Kidney (tissue), 14 donors: ENCODE results near the gene AIFM2. TPM values are rescaled to one million over a fixed set of nuclear protein-coding genes. Genes with fewer than 3 reads are reported as not detected.
"Not testable (repeated sequence)": the region's sequence is repeated elsewhere in the genome, so short reads cannot be mapped to it uniquely, and the experiment has no call there.

Source experiments
- DNase-seq, 5 donors: peaks; one replicate each; pipeline ENCODE4 v3.0.0-alpha.2; 2013 to 2020
- FAIRE-seq: peaks from 2 replicates; lab custom pipeline; 2012; peaks lifted over from hg19 to GRCh38; lab: Jason Lieb, UNC
- H3K27ac ChIP-seq, 2 donors: one replicate each; pipeline ENCODE4 v1.7.0; 2013; ENCODE audit warnings: low read depth in 2 of 2, low read length in 2 of 2, inconsistent platforms in 1 of 2
- H3K27me3 ChIP-seq: one replicate; pipeline ENCODE4 v1.7.1; 2013; ENCODE audit warnings: low read length, inconsistent platforms; ENCODE audit not compliant: control insufficient read depth, insufficient read depth
- H3K36me3 ChIP-seq, 3 donors: one replicate each; pipeline versions ENCODE4 v1.7.0 to v1.7.1; 2013; ENCODE audit warnings: low read length in 3 of 3, control low read depth in 1 of 3, inconsistent platforms in 1 of 3; ENCODE audit not compliant: insufficient read depth in 3 of 3, control insufficient read depth in 2 of 3
- H3K4me1 ChIP-seq, 3 donors: one replicate each; pipeline versions ENCODE4 v1.7.0 to v1.7.1; 2013; ENCODE audit warnings: low read length in 3 of 3, inconsistent platforms in 1 of 3, low read depth in 1 of 3; ENCODE audit not compliant: control insufficient read depth in 2 of 3, insufficient read depth in 2 of 3
- H3K4me3 ChIP-seq, 3 donors: one replicate each; pipeline versions ENCODE4 v1.7.0 to v1.8.1; 2013; ENCODE audit warnings: low read length in 3 of 3, control low read depth in 1 of 3, inconsistent platforms in 1 of 3
- H3K9ac ChIP-seq, 3 donors: one replicate each; pipeline versions ENCODE4 v1.7.0 to v1.7.1; 2013; ENCODE audit warnings: low read length in 3 of 3, control low read depth in 1 of 3, inconsistent platforms in 1 of 3
- H3K9me3 ChIP-seq, 3 donors: one replicate each; pipeline versions ENCODE4 v1.7.0 to v1.7.1; 2013; ENCODE audit warnings: low read length in 3 of 3, control low read depth in 1 of 3, inconsistent platforms in 1 of 3; ENCODE audit not compliant: control insufficient read depth in 2 of 3, insufficient read depth in 1 of 3
- intact Hi-C: fragments of 100-400 bp; cut with DNase I; formaldehyde crosslinking; loops from one replicate; pipeline ENCODE4 v1.11.1; 2022
- polyA plus RNA-seq: library from polyadenylated mRNA; stranded (reverse); fragments of 350-450 nt; fragmentation: Illumina TruSeq; extraction: RNeasy Lipid Tissue Mini Kit (QIAGEN cat#74804); gene quantifications from one replicate; pipeline ENCODE4 v1.2.3, GENCODE V29; 2014; ENCODE audit warnings: low read depth, low replicate concordance; ENCODE audit not compliant: insufficient read depth
- total RNA-seq: library from RNA; stranded (reverse); fragmentation: NEBNext Ultra II Directional; extraction: Animal tissue kit (Norgen Biotek cat#: 25700); gene quantifications from one replicate; pipeline ENCODE4 v1.2.1, GENCODE V29; 2021
- TF ChIP-seq, protein P1 (sequence below): IDR thresholded peaks from 3 replicates; pipeline ENCODE4 v1.5.1; 2012; ENCODE audit warnings: mild to moderate bottlenecking, moderate library complexity, borderline replicate concordance; ENCODE audit not compliant: insufficient read depth; ENCODE audit errors: extremely low read depth
- donor health status: control.
- donor health status: control.
- donor health status: control.
- donor health status: control.
- donor health status: control.
- donor health status: DM: yes; HTN: yes; CAD: no.
- donor health status: Normal renal cell carcinoma (clear cell type).

The AIFM2 gene
- total and polyA plus RNA-seq, 2 donors from 2014 or later = 12.7 to 14.8 TPM

DNA sequence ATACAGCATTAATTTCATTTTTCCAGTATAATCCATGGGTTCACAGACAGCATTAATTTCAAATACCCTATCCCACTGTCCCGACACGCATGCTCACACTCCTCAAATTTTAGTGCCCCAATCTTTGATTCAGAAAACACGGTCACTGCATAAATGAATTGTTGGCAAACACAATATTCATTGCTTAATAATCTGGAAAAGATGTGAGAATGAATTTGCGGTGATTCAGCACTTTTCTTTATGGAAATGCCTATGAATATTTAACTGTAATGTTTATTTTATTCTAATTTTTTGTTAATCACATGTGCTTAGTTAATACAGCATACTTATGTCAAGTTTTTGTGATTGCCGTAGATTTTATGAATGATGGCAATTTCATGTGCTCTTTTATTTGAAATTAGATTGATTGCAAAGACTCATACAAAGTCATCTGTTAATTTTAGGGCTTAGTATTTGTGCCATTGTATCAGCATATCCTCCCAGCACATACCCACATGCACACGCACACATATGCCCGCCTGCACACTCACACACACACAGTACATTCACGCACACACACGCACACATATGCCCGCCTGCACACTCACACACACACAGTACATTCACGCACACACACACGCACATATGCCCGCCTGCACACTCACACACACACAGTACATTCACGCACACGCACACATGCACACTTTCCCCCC, 44.9 kb downstream of the AIFM2 start:
- DNase-seq (no peak), FAIRE-seq (no peak)
- Histone ChIP-seq H3K27me3 (no peaks in the 10 kb centered on the region), H3K27ac (no peak overlapping the region), H3K9ac (no peak overlapping the region), H3K36me3 (peaks cover 0 to 6% (median 0%) of the 10 kb centered on the region in 3 donors), H3K4me3 (no peak overlapping the region), H3K4me1 (no peaks in the 10 kb centered on the region), H3K9me3 (no peaks in the 10 kb centered on the region)
- TF ChIP-seq, protein P1, sequence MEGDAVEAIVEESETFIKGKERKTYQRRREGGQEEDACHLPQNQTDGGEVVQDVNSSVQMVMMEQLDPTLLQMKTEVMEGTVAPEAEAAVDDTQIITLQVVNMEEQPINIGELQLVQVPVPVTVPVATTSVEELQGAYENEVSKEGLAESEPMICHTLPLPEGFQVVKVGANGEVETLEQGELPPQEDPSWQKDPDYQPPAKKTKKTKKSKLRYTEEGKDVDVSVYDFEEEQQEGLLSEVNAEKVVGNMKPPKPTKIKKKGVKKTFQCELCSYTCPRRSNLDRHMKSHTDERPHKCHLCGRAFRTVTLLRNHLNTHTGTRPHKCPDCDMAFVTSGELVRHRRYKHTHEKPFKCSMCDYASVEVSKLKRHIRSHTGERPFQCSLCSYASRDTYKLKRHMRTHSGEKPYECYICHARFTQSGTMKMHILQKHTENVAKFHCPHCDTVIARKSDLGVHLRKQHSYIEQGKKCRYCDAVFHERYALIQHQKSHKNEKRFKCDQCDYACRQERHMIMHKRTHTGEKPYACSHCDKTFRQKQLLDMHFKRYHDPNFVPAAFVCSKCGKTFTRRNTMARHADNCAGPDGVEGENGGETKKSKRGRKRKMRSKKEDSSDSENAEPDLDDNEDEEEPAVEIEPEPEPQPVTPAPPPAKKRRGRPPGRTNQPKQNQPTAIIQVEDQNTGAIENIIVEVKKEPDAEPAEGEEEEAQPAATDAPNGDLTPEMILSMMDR = no peak
- intact Hi-C loops = no loop called here

DNA sequence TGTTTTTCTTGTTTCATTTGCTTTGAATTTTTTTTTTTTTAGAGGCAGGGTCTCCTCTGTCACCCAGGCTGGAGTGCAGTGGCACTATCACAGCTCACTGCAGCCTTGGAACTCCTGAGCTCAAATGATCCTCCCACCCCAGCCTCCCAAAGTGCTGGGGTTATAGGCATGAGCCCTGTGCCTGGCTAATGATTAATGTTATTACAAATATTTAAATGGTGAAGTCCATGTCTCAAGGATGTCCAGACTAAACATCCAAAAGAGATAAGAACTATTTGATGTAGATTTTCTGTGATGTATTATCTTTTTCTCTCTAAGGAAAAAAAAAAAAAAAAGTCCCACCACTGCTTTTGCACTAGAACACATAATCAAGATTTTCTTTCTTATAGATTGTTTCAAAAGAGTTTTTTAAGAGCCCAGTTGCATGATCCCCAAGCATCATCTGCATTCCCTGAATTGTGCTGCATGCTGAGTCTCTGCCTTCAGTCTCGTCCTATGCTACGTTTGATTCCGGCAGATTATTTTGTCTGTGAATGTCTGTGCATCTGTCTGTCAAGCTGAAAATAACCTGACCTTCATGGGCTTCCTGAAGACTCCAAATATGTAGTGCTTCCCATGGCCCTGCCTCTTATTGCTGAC, 46.5 kb downstream of the AIFM2 start:
- peaks cover 0 to 2% (median 0%) of the 10 kb centered on the region in 3 donors for H3K4me1 ChIP-seq
- DNase-seq (no peak), FAIRE-seq (no peak)
- TF ChIP-seq, protein P1 = no peak
- no peaks in the 10 kb centered on the region for H3K36me3 ChIP-seq
- H3K27me3 ChIP-seq = no peaks in the 10 kb centered on the region
- no peak overlapping the region for H3K9ac ChIP-seq
- no peak overlapping the region for H3K4me3 ChIP-seq
- intact Hi-C loops = no loop called here
- H3K9me3 ChIP-seq = no peaks in the 10 kb centered on the region
- no peak overlapping the region for H3K27ac ChIP-seq

DNA sequence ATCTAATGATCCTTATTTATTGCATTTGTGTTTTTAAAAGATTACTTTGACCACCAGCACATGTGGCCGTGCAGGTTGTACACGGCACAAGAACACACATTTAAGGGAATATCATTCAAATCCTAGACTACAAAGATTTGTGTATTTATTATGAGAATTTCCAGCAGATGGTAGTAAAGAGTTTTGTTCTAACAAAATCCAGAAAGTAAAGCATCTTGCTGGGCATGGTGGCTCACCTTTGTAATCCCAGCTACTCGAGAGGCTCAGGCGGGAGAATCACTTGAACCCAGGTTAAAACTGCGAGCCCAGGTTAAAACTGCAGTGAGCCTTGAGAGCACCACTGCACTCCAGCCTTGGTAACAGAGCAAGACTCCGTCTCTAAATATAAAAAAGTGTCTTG, 48.4 kb downstream of the AIFM2 start:
- no peak overlapping the region for H3K9ac ChIP-seq
- H3K4me1 ChIP-seq = peaks cover 0 to 2% (median 0%) of the 10 kb centered on the region in 3 donors
- TF ChIP-seq, protein P1 = no peak
- H3K9me3 ChIP-seq = no peaks in the 10 kb centered on the region
- no peak overlapping the region for H3K27ac ChIP-seq
- intact Hi-C loops = no loop called here
- no peak overlapping the region for H3K4me3 ChIP-seq
- FAIRE-seq (no peak), DNase-seq (no peak)
- no peaks in the 10 kb centered on the region for H3K36me3 ChIP-seq
- no peaks in the 10 kb centered on the region for H3K27me3 ChIP-seq

DNA sequence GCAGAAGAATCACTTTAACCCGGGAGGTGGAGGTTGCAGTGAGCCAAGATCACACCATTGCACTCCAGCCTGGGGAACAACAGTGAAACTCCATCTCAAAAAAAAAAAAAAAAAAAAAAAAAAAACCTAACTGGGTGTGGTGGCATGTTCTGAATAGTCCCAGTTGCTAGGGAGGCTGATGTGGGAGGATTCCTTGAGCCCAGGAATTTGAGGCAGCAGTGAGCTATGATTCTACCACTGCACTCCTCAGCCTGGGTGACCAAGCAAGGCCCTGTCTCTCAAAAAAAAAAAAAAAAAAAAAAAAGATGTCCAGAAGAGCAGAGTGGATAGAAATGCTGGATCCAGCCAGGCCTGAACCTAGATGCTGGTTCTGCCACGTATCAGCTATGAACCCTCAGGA, 51.8 kb downstream of the AIFM2 start:
- H3K27me3 ChIP-seq, H3K9me3 ChIP-seq, H3K9ac ChIP-seq, H3K36me3 ChIP-seq, intact Hi-C loops, DNase-seq, FAIRE-seq, H3K4me1 ChIP-seq, H3K4me3 ChIP-seq, H3K27ac ChIP-seq: not testable (repeated sequence)
